WI38 (cell line): ENCODE data around the gene CERS1.

ENCODE experiments used
- H3K4me3 ChIP-seq: 2 replicates; pipeline ENCODE4 v1.5.1; 2011; ENCODE audit warnings: low read depth, mild to moderate bottlenecking, control low read depth, low read length
- CTCF ChIP-seq: IDR thresholded peaks from 2 replicates; pipeline ENCODE4 v1.5.1; 2012; ENCODE audit warnings: low read depth, mild to moderate bottlenecking, control low read depth, low read length

The CERS1 gene

GRCh38 chr19:18895824-18896341 is at the start of gene CERS1:
Gene CERS1 (minus strand): TSS chr19:18896158. CDS start chr19:18896072, 86 bp downstream.
- H3K4me3 ChIP-seq, result peak within 1 kb of the TSS; percentile 50
- no peak for TF ChIP-seq CTCF

GRCh38 chr19:18945297-18945696 is 49.3 kb upstream of the CERS1 start:
- no peak overlapping the region for H3K4me3 ChIP-seq
- no peak for TF ChIP-seq CTCF

- H3K4me3 ChIP-seq, result no peak overlapping the region
- TF ChIP-seq CTCF, result no peak
Observed at GRCh38 chr19:18943465-18943864, 47.5 kb upstream of the CERS1 start.

- H3K4me3 ChIP-seq, result no peak overlapping the region
- TF ChIP-seq CTCF, result no peak
Observed at GRCh38 chr19:18942692-18943091, 46.7 kb upstream of the CERS1 start.

- TF ChIP-seq CTCF, result no peak
Observed at GRCh38 chr19:18941628-18942354, 45.8 kb upstream of the CERS1 start.

GRCh38 chr19:18940769-18941627 is 45.0 kb upstream of the CERS1 start, which contains the start of gene HOMER3:
Gene HOMER3 (minus strand): TSS chr19:18941217. CDS start chr19:18938982, 2,235 bp downstream.
- TF ChIP-seq CTCF, result no peak
- peak within 1 kb of the TSS; percentile 85 for H3K4me3 ChIP-seq

More at GRCh38 chr19:18941628-18942354, 45.8 kb upstream of the CERS1 start:
- peak overlapping the region; percentile 46 for H3K4me3 ChIP-seq
